Smooth muscle cell (in vitro differentiated cells): ENCODE data around the gene ST7. TPM values are rescaled to one million over a fixed set of nuclear protein-coding genes. Genes with fewer than 3 reads are reported as not detected.
"Not testable (repeated sequence)": the region's sequence is repeated elsewhere in the genome, so short reads cannot be mapped to it uniquely, and the experiment has no call there.

Experiments
- DNase-seq: peaks from one replicate; lab custom pipeline; 2025; ENCODE audit not compliant: unreplicated experiment; lab: John Stamatoyannopoulos, UW
- H2AFZ ChIP-seq: fragments of 200-600 bp; sonication (generic); 2 replicates; pipeline ENCODE4 v1.6.0; 2016; ENCODE audit warnings: antibody characterized with exemption, low read depth, mild to moderate bottlenecking
- H3F3A ChIP-seq: fragments of 200-600 bp; sonication (generic); 2 replicates; pipeline ENCODE4 v1.6.0; 2017; ENCODE audit warnings: antibody characterized with exemption, low read depth
- H3K27ac ChIP-seq: fragments of 200-600 bp; sonication (generic); 2 replicates; pipeline ENCODE4 v1.5.1; 2016; ENCODE audit warnings: low read depth, mild to moderate bottlenecking
- H3K27me3 ChIP-seq: fragments of 200-600 bp; sonication (generic); 2 replicates; pipeline ENCODE4 v1.6.1; 2016; ENCODE audit warnings: low read depth, mild to moderate bottlenecking
- H3K36me3 ChIP-seq: fragments of 200-600 bp; sonication (generic); 2 replicates; pipeline ENCODE4 v1.5.1; 2016; ENCODE audit warnings: low read depth
- H3K4me1 ChIP-seq: fragments of 200-600 bp; sonication (generic); 2 replicates; pipeline ENCODE4 v1.5.1; 2016; ENCODE audit warnings: low read depth
- H3K4me2 ChIP-seq: fragments of 200-600 bp; sonication (generic); 2 replicates; pipeline ENCODE4 v1.6.0; 2016; ENCODE audit warnings: mild to moderate bottlenecking
- H3K4me3 ChIP-seq: fragments of 200-600 bp; sonication (generic); 2 replicates; pipeline ENCODE4 v1.5.1; 2016; ENCODE audit warnings: mild to moderate bottlenecking
- H3K79me2 ChIP-seq: fragments of 200-600 bp; sonication (generic); 2 replicates; pipeline ENCODE4 v1.6.0; 2016; ENCODE audit warnings: low read depth, mild to moderate bottlenecking
- H3K9ac ChIP-seq: fragments of 200-600 bp; sonication (generic); 2 replicates; pipeline ENCODE4 v1.6.0; 2016; ENCODE audit warnings: low read depth
- H3K9me3 ChIP-seq: fragments of 200-600 bp; sonication (generic); replicated peaks from 2 replicates; pipeline ENCODE4 v1.5.1; 2016; ENCODE audit warnings: low read depth
- H4K20me1 ChIP-seq: fragments of 200-600 bp; sonication (generic); 2 replicates; pipeline ENCODE4 v1.6.0; 2016; ENCODE audit warnings: low read depth
- WGBS: methylation state at CpG from one replicate; pipeline ENCODE4 v1.1.7; 2016; ENCODE audit warnings: low lambda C conversion rate; 5-methylcytosine and 5-hydroxymethylcytosine counted together
- polyA plus RNA-seq: library from polyadenylated mRNA; unstranded; fragments of >200 nt; fragmentation: Nextera tagmentation; extraction: Ambion mirVana; gene quantifications from 2 replicates; pipeline ENCODE4 v1.2.1, GENCODE V29; 2016
- total RNA-seq: library from RNA; depleted of rRNA; stranded (reverse); fragments of >200 nt; gene quantifications from 2 replicates; pipeline ENCODE4 v1.2.3, GENCODE V29; 2014
- TF ChIP-seq, protein P1 (sequence below): fragments of 200-600 bp; sonication (generic); IDR thresholded peaks from 2 replicates; pipeline ENCODE4 v1.5.1; 2017; ENCODE audit warnings: borderline replicate concordance, mild to moderate bottlenecking, antibody characterized with exemption; ENCODE audit not compliant: insufficient read depth, poor library complexity, severe bottlenecking

Gene ST7
- total and polyA plus RNA-seq, 2 experiments from 2014 or later = 23.2 to 26.1 TPM

DNA sequence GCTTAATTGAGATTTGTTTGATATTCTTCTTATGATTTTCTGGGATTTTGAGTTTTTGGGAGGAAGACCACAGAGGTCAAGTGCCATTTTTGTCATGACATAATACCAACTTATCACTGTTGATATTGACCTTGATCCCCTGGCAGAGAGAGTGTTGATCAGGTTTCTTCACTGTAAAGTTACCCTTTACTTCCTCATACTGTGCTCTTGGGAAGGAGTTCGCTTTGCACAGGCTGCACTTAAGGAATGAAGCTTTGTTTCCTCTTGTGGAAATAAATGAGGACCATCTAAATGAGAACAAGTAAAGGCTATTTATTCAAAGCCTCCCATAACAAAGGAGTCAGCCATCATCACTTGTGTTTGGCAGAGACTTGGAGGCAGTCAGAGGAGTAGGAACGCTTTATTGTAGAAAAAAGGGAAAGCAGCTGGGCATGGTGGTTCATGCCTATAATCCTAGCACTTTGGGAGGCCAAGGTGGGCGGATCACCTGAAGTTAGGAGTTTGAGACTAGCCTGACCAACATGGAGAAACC lies 16.1 kb downstream of the ST7 start:
- 97% methylated on average over 3 of the region's 3 CpGs for WGBS

DNA sequence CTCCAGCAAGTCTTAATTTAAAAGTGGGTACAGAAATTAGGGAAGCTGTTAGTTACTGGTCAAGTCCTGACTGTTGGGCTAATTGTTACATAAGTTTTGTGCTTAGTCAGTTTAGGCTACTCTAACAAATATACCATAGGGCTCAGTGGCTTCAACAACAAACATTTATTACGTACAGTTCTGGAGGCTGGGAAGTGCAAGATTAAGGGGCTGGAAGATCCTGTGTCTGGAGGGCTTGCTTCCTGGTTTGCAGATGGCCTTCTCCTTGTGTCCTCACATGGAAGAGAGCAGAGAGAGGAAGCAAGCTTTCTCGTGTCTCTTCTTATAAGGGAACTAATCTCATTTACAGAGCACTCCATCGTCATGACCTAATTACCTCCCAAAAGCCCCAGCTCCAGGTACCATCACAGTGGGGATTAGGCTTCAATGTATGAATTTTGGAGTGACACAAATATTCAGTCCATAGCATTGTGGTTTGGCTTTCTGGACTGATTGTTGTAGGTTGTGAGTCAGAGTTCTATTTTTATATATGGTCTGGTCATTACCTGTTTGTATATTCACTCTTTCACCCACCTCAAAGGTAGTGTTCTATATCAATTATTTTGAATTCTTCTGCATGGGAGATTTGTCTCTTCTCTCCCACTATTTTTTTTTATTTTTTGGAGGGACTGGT lies 17.1 kb downstream of the ST7 start:
- Histone ChIP-seq H3K4me1 (no peaks in the 10 kb centered on the region), H3F3A (no peaks in the 10 kb centered on the region), H3K4me3 (no peak overlapping the region), H3K27ac (no peak overlapping the region), H3K79me2 (peaks cover 78% of the 10 kb centered on the region), H3K27me3 (no peaks in the 10 kb centered on the region), H4K20me1 (peaks cover 63% of the 10 kb centered on the region), H3K4me2 (no peak overlapping the region), H2AFZ (no peak overlapping the region), H3K9ac (no peak overlapping the region), H3K36me3 (no peaks in the 10 kb centered on the region), H3K9me3 (no peaks in the 10 kb centered on the region)
- 58% methylated on average over 3 of the region's 3 CpGs for WGBS
- TF ChIP-seq, protein P1, sequence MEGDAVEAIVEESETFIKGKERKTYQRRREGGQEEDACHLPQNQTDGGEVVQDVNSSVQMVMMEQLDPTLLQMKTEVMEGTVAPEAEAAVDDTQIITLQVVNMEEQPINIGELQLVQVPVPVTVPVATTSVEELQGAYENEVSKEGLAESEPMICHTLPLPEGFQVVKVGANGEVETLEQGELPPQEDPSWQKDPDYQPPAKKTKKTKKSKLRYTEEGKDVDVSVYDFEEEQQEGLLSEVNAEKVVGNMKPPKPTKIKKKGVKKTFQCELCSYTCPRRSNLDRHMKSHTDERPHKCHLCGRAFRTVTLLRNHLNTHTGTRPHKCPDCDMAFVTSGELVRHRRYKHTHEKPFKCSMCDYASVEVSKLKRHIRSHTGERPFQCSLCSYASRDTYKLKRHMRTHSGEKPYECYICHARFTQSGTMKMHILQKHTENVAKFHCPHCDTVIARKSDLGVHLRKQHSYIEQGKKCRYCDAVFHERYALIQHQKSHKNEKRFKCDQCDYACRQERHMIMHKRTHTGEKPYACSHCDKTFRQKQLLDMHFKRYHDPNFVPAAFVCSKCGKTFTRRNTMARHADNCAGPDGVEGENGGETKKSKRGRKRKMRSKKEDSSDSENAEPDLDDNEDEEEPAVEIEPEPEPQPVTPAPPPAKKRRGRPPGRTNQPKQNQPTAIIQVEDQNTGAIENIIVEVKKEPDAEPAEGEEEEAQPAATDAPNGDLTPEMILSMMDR = no peak
- DNase-seq = no peak

More for the DNA sequence above, 16.1 kb downstream of the ST7 start:
- no peaks in the 10 kb centered on the region for H3K9me3 ChIP-seq
- no peaks in the 10 kb centered on the region for H3K27me3 ChIP-seq
- TF ChIP-seq, protein P1 = no peak
- no peaks in the 10 kb centered on the region for H3K36me3 ChIP-seq
- no peak overlapping the region for H3K27ac ChIP-seq
- no peak for DNase-seq
- H3K79me2 ChIP-seq = peaks cover 78% of the 10 kb centered on the region
- H3K4me1 ChIP-seq = no peaks in the 10 kb centered on the region
- H2AFZ ChIP-seq = no peak overlapping the region
- H4K20me1 ChIP-seq = peaks cover 71% of the 10 kb centered on the region
- H3F3A ChIP-seq = no peaks in the 10 kb centered on the region
- no peak overlapping the region for H3K9ac ChIP-seq
- H3K4me3 ChIP-seq = no peak overlapping the region
- H3K4me2 ChIP-seq = no peak overlapping the region

DNA sequence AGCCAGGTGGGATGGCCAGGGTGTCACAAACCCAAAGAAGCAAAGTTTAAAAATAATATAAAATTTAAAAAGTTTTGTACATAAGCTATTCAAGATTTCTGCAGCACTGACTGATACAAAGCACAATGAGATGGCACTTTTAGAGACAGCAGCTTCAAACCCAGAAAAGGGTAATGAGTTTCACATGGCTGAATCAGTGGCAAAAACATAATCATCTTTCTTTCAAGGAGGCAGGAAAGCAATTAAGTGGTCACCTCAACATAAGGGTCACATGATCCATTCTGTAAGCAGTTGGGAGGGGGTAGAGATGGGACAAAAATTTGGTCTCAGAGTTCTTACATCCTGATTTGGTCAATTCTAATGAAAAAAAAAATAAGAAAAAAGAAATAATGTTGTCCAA lies 17.9 kb downstream of the ST7 start:
- H3K4me3 ChIP-seq, H3F3A ChIP-seq, H3K9me3 ChIP-seq, H3K36me3 ChIP-seq, H3K27ac ChIP-seq, DNase-seq, H3K4me1 ChIP-seq, H2AFZ ChIP-seq, H3K27me3 ChIP-seq, H3K4me2 ChIP-seq, H3K9ac ChIP-seq: not testable (repeated sequence)
- H4K20me1 ChIP-seq = peaks cover 55% of the 10 kb centered on the region
- peaks cover 77% of the 10 kb centered on the region for H3K79me2 ChIP-seq

- TF ChIP-seq, protein P1 = no peak
- Histone ChIP-seq H3K27me3 (no peaks in the 10 kb centered on the region), H3K79me2 (peaks cover 74% of the 10 kb centered on the region), H2AFZ (no peak overlapping the region), H3K27ac (no peak overlapping the region), H3K4me3 (no peak overlapping the region), H3F3A (no peaks in the 10 kb centered on the region), H3K36me3 (no peaks in the 10 kb centered on the region), H3K4me1 (no peaks in the 10 kb centered on the region), H3K4me2 (no peak overlapping the region), H4K20me1 (peaks cover 48% of the 10 kb centered on the region), H3K9ac (no peak overlapping the region), H3K9me3 (no peaks in the 10 kb centered on the region)
- no peak for DNase-seq
- 80% methylated on average over 4 of the region's 4 CpGs for WGBS
Observed at GRCh38 chr7:116971869-116972268, 18.6 kb downstream of the ST7 start.

GRCh38 chr7:116975024-116975423 lies 21.7 kb downstream of the ST7 start:
- not testable (repeated sequence) for H3K4me1 ChIP-seq, H3K9ac ChIP-seq
- H3K79me2 ChIP-seq = peaks cover 68% of the 10 kb centered on the region

More at GRCh38 chr7:116975024-116975423, 21.7 kb downstream of the ST7 start:
- H3K4me2 ChIP-seq, H3F3A ChIP-seq, DNase-seq, H2AFZ ChIP-seq, H3K36me3 ChIP-seq, H3K9me3 ChIP-seq, H3K27ac ChIP-seq, H3K4me3 ChIP-seq, H3K27me3 ChIP-seq: not testable (repeated sequence)
- peaks cover 23% of the 10 kb centered on the region for H4K20me1 ChIP-seq
- 95% methylated on average over 3 of the region's 3 CpGs for WGBS
